CD4-positive, alpha-beta T cell treated with Interleukin-6 at 100 ng/mL for 8 hours (primary cell): ENCODE data around the gene POLR2J3.
"Not testable (repeated sequence)": the region's sequence is repeated elsewhere in the genome, so short reads cannot be mapped to it uniquely, and the experiment has no call there.

ENCODE experiments used
- DNase-seq: peaks from one replicate; pipeline ENCODE4 v3.0.0-alpha.2; 2020; ENCODE audit warnings: mixed read lengths, low spot score

POLR2J3 gene

DNA sequence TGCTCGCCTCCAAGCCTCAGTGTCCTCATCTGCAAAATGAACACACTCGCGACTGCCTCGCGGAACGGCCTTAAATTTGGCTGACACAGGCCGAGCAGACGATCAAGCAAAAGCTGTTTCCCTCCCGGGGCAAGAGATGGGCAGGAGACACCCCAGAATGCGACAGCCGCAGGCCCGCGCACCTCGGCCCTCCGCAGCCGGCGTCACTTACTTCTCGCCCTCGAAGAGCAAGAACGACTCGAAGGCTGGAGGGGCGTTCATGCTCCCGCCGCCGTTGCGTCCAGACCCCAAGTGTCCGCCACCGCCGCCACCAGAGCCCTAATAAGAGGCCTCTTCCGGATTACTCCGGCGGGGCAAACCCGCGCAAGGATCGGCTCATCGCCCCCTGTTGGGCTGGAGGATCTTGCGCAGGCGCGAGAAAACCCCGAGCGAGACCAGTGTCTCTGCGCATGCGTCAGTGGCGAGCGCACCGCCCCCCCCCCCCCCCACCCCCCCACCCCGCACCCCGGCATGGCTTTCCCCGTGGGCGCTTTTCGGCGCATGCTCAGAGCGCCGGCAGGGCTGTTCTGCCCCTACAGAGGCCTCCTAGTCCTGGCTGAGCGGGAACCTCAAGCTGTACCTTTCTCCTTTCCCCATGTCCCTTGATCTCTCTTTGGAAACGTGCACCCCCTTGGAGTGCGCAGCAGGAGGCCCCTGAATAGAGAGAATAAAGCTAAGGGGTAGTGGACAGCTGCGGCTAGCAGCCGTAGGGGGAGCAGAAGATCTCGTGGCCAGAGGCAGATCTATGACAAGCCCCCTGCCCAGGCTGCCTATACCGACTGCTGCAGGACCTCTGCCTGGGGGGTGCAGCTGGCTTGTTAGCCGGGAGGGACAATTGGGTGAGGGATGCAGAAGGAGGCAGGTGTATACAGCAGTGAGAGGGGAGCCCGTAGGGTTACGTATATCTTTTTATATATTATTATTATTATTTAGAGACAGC is at the start of gene POLR2J3:
Gene POLR2J3, minus strand, starts transcription at position 323 of the 979 bp plus-strand sequence. Its CDS starts 62 bp downstream, at position 261.
- peak; percentile 97 for DNase-seq

DNA sequence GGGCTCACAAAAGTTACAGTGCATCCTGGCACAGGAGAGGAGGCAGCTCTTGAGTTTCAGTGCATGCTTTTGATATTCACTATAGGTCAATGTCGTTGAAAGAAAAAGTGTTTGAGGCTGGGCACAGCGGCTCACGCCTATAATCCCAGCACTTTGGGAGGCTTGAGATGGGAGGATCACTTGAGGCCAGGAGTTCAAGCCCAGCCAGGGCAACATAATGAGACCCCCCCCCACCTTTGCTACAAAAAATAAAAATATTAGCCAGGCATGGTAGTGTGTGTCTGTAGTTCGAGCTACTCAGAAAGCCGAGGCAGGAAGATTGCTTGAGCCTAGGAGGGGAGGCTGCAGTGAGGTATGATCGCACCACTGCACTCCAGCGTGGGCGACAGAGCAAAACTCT is 45.7 kb upstream of the POLR2J3 start:
- DNase-seq: not testable (repeated sequence)

DNA sequence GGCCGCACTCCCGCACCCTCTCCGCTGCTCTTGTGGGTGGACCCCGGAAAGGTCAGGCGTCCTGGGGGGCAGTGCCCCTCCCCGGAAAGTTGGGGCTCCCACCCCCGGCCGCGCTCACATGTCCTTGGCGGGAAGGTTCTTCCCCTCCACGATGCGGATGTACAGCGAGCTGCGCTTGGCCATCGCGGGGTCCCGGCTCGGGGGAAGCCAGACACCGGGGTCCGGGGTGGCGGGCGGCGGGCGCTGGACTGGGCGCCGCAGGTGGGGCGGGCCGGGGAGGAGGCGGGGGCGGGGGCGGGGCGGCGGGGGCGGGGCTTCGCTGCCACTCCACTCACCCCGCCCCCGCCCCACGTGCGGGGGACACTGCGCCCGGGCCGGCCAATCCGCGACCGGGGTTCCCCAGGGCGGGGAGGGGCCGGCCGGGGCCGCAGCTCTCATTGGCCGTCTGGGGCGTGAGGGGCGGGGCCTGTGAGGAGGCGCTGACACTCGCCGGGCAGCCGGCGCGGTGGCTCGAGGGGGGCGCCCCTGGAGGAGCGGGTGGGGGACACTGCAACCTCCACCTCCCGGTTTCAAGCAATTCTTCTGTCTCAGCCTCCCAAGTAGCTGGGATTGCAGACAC is 44.2 kb upstream of the POLR2J3 start, which contains the start of gene RASA4:
Gene RASA4, minus strand, starts transcription at position 250 of the 619 bp plus-strand sequence. Its CDS starts 67 bp downstream, at position 183.
- DNase-seq: peak; percentile 3

DNA sequence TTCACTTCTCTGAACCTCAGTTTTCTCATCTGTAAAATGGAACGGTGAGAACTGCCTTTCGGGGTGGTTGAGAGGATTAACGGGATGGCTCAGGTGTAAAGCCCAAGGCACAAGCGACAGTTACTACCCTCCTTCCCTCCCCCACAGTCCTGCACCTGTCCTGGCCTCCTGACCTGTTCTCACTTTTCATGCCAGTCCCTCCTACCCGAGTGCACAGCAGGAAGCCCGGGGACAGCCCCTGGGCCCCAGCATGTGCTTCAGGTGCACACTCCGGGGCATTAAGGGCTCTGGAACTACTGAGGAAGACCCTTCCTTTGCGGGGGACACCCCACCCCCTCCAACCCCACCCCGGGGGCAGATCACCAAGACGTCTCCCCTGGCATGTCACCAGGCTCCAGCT is 43.5 kb upstream of the POLR2J3 start:
- DNase-seq: not testable (repeated sequence)

DNA sequence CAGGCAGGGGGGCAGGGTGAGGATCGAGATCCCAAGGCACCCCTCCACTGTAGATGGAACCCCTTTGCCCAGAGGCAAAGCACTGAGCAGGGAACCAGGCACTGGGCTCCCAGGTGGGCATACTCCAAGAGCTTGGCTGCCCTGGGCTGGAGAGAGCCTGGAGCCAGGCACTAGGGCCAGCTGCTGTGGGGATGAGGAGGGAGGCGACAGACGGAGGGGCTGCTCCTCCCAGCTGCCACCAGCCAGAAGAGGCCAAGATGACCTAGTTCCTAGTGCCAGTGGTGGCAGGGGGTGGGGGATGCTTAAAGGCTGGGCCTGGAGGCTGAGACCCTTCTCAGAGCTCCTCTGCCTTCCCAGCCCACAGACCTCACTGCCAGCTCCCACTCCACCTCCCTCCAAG is 42.5 kb upstream of the POLR2J3 start:
- DNase-seq: not testable (repeated sequence)

DNA sequence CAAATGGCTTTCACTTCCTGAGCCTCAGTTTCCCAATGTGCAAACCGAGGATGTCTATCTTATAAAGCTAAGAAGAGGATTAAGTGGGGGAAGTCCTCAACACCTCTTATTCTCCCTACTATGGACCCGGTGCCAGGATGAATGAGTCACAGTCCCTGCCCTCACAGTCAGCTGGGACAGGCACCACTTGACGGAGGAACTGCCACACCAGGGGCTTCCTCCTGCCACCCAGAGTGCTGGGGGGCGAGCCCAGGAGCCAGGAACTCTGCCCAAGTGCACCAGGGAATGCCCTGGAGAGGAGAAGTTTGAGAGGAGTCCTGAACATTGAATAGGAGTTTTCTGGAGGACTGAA is 41.9 kb upstream of the POLR2J3 start:
- not testable (repeated sequence) for DNase-seq

DNA sequence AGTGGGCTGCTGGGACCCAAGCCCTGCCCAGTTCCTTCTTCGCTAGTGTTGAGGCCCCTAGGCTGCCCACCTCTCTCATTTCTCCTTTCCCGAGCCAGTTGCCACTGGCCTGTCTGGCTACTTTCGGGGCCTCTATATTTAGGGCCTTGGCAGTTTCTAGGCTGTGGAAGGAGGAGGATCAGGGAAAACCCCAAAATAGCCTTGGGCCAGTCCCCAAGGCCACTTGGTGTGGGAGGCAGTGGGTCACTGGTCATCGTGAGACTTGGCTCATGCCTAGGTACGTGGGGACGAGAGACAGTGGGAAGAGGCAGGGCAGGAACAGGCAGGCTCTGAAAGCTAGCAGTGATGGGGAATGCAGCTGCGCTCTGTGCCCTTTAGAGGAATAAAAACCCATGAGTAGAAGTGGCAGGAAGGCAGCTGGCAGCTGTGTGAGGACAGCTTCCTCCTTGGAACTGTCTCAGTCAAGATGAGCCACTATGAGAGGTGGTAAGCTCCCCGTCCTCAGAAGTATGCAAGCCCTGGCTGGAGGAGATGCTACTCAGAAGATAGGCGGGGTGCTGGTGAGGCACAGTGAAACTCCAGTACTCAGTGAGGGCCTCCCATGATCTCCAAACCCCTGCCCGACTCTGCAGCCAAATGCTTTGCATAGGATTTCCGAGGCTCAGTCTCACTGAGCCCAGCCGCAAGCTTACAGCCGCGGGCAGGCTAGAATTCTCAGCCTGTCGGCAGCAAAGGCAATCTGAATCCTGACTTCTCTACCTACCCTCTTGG is 41.4 kb upstream of the POLR2J3 start:
- not testable (repeated sequence) for DNase-seq

DNA sequence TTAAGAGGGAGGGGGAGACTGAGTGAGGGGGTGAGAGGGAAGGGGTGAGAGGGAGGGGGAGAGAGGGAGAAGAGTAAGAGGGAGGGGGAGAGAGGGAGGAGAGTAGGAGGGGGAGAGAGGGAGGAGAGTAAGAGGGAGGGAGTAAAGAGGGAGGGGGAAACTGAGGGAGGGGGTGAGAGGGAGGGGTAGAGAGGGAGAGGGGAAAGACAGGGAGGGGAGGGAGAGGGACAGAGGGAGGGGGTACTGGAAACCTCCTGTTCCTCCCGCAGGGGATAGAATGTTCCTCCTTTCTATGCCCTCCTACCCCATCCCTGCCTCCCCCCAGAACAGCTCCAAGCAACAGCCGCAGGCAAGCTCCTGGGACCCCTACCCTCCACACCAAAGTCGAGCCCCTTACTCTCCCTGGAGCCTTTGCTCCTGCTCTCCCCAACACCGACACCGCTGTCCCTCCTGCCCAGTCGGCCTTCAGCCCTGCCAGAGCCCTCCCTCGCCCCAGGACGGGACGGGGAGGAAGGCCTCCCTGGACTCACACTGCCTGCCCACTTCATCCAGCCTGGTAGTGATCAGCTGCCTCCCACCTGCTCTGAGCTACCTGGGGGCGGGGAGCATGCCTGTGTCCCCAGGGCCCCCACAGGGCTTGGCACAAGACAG is 39.4 kb upstream of the POLR2J3 start:
- peak; percentile 2 for DNase-seq

DNA sequence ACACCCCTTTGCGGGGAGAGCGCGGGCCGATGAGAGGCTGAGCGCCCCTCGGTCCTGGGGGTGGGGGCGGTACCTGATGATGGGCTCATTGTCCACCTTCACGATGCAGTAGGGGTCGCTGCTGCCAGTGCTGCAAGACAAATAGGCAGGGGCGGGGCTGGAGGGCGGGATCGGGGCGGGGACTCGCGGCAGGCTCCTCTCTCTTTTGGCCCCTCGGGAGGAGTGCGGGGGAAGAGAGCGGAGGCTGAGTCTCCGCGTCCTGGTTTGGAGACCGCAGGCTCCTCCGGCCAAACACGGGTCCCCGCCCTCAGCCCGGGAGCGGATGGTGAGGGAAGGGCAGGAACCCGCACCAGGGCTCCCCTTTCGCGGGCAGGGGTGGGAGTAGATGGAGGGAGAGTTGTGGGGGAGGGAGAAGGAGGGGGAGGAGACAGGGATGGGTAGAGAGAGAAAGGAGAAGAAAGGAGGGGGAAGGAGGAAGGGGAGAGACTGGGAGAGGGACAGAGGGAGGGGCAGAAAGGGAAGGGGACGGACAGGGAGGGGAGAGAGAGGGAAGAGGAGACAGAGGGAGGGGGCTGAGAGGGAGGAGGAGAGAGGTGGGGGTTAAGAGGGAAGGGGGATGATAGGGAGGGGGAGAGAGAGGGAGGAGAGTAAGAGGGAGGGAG is 38.8 kb upstream of the POLR2J3 start:
- DNase-seq: not testable (repeated sequence)

DNA sequence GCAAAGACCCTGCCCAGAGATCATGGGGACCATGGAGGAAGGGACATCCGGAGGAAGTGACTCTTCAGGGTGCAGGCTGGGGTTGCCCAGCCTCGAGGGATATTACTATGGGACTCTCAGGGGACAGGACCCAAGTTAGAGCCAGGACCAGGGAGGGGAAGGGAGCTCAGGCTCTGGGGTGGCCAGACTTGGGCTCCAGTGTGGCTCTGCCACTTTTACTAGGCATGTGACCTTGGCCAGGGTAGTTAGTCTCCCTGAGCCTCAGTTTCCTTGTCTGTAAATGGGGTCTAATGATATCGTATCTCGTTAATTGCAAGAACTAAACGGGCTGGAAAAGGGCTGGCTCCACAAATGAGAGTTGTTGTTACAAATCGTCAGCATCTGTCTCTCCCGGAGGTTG is 38.1 kb upstream of the POLR2J3 start:
- DNase-seq: not testable (repeated sequence)

DNA sequence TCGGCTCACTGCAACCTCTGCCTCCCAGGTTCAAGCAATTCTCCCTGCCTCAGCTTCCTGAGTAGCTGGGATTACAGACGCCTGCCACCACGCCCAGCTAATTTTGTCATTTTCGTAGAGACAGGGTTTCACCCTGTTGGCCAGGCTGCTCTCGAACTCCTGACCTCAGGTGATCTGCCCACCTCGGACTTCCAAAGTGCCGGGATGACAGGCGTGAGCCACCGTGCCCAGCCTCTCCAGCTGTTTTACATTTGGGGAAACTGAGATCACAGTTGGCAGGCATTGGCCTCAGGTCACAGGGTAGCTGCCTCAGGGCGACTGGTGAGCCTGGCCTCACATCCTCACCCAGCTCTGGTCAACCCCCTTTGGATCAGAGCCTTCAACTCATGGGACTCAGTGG is 37.4 kb upstream of the POLR2J3 start:
- not testable (repeated sequence) for DNase-seq

DNA sequence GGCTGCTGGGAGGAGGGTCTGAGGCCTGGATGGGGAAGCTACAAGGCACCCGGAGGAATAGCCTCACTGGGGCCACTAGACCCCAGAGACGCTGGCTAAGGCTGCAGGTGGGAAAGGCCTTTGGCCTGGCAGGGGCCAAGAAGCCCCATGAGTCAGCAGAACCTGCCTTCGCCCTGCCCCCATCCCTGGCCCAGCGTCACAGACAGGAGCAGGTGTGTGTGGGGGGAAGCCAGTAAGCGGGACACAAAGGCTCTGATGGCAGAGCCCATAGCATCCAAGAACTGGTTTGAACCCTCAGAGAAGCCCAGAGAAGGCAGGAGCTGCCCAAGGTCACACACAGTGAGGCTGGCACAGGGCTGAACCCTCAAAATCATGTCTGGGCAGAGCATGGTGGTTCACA is 34.5 kb upstream of the POLR2J3 start:
- DNase-seq: not testable (repeated sequence)

DNA sequence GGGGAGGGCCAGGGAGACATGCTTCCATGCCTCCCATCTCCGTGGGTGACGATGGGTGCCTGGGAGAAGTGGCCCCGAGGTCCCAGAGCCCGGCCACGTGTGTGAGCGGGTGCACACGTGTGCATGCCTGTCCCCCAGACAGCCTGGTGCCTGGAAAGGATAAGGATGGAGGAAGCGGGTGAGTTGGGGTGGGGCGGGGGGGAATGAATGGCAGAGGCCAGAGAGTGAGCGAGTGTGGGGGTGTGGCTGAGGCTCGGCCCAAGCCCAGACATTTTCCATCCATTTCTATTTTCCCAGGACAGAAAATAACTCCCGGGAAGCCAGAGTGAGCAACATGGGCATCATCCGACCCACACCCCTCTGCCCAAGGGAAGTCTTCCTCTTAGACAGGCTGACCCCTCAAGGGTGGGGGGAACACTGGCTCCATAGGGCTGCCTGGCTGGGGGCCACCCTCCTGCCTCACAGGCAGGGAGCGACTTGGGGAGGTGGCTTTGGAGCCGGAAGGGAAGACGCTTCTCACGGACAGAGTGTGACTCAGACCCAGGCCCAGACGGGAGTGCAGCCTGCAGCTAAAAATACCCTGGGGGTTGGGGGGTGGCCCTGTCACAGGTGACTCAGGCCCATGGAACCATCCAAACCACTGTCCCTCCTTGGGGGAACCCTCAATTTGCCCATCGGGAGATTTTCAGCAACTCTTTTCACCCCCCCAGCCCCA is 32.2 kb upstream of the POLR2J3 start:
- DNase-seq: not testable (repeated sequence)

DNA sequence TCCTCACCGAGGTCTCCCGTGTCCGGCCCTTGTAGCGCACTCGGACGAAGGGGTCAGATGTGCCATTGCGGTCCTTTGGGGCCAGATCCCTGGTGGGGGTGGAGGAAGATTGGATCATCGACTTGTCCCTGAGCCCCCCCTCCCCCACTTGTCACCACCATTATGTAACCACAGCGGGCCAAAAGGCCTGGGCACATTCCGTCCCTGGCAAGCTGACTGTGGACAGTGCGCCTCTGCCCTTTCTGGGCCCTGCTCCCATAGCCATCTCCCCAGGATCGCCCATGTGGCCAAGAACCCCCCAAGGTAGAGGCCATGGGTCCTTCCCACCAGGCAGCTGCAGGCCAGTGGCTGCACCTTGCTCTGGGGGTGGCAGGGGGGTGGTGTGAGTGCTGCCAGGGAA is 29.9 kb upstream of the POLR2J3 start:
- DNase-seq: not testable (repeated sequence)

DNA sequence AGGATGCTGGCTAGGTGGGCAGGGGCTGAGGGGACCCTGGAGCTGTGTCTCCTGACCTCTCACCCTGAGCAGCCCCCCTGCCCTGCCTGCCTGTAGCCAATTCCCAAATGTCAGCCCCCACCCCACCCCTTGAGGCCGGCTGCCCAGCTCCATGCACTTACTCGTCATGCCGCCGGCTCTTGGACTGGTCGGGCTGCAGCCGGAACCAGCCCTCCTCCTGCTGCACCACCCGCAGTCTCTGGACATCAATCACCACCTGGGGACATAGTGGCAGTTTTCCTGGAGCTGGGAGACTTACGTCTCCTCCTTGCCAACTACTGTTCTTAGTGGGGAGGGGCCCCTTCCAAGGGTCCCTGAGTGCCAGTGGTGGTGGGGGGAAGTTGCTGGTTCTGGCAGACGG is 27.3 kb upstream of the POLR2J3 start:
- not testable (repeated sequence) for DNase-seq

DNA sequence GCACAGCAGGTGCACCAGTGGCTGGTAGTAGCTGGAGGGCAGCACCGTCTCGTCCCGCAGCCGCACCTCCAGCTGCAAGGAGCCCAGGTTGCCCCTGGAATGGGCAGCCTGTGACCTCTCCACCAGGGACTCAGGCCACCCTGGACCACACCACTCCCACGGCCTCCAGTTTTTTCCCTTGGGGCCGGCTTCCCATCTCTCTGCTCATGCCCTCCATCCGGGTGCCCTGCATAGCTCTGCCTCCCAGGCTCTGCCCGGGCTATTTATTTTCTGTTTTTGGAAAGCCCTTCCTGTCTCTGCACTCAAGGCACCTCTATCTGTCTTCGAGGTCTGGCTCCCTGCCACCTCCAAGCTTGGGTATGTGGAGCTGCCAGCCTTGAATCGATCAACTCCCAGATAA is 23.7 kb upstream of the POLR2J3 start:
- not testable (repeated sequence) for DNase-seq

DNA sequence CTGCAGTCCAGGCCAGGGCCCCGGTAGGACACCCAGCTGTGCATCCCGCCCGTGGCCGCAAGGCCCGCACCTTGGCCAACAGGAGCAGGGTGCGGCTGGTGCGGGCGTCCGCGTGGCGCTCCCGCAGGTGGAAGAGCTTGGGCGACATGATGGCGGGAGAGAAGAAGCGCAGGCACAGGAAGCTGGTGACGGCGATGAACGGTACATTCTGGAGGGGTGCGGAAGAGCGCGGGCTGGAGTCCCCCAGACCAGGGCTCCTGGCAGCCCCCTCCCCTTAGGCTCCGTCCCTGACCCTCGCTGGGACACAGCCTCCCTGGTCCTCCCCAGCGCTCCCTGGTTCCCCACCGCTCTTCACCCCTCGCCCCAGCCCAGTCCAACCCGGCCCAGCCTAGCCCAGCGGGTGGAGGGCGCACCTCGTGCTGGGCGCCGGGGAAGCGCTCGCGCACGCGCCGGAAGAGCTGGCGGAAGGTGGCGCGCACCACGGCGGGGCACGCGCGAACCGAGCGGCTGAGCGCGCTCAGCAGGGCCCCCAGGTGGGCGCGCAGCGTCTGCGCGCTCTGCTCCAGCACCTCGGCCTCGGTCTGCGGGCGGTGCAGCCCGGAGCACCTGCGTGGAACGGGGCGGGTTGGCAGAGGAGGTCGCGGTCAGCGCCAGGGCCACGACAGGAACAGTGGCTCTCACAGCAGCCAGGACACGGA is 21.4 kb upstream of the POLR2J3 start:
- DNase-seq: not testable (repeated sequence)

DNA sequence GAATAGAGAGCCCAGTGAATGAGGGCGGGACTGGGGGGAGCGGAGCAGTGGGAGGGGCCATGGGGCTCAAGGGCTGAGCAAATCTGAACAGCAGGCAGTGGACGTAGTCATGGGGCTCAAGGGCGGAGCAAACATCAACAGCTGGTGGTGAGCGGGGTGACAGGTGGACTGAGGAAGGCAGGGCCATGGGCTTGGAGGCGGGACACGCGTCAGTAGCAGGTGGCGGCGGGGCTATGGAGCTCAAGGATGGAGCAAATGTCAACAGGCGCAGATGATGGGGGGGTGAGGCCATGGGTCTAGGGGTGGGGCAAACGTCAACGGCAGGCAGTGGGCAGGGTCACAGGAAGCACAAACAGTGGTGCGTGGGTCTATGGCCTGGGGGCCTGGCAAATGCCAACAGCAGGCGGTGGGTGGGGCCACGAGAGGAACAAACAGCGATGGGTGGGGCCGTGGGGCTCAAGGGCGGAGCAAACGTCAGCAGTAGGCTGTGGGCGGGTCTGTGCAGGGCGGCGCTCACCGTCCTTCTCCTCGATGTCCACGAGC is 20.2 kb upstream of the POLR2J3 start:
- not testable (repeated sequence) for DNase-seq

DNA sequence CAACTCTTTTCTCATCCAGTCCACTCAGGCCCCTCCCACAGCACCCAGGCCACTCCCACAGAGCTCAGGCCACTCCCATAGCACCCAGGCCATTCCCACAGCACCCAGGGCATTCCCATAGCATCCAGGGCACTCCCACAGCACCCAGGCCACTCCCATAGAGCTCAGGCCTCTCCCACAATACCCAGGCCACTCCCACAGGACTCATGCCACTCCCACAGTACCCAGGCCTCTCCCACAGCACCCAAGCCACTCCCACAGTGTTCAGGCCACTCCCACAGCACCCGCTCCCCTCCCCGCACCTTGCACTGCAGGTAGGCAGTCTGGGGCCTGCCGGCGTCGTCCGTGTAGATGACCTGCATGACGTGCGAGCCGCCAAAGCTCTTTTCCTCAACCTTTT is 17.5 kb upstream of the POLR2J3 start:
- not testable (repeated sequence) for DNase-seq
